Parathyroid adenoma (tissue), 2 donors: ENCODE results near the gene PLD4.

Experiments used
- H2AFZ ChIP-seq: fragments of 300-600 bp; sonication (generic); one replicate; pipeline ENCODE4 v1.7.0; 2017; ENCODE audit warnings: antibody characterized with exemption, mild to moderate bottlenecking
- H3K27ac ChIP-seq: fragments of 300-600 bp; sonication (generic); one replicate; pipeline ENCODE4 v1.7.0; 2017
- H3K27me3 ChIP-seq: fragments of 300-600 bp; sonication (generic); one replicate; pipeline ENCODE4 v1.7.0; 2017; ENCODE audit warnings: low read length; ENCODE audit not compliant: control insufficient read depth, insufficient read depth
- H3K36me3 ChIP-seq: fragments of 300-600 bp; sonication (generic); one replicate; pipeline ENCODE4 v1.7.0; 2017; ENCODE audit warnings: low read length; ENCODE audit not compliant: control insufficient read depth, insufficient read depth
- H3K4me1 ChIP-seq: fragments of 300-600 bp; sonication (generic); one replicate; pipeline ENCODE4 v1.7.0; 2017; ENCODE audit warnings: control low read depth
- H3K4me2 ChIP-seq: fragments of 300-600 bp; sonication (generic); one replicate; pipeline ENCODE4 v1.7.0; 2017; ENCODE audit warnings: low read length
- H3K4me3 ChIP-seq: fragments of 300-600 bp; sonication (generic); one replicate; pipeline ENCODE4 v1.7.0; 2017; ENCODE audit warnings: low read depth, low read length
- H3K79me2 ChIP-seq: fragments of 300-600 bp; sonication (generic); one replicate; pipeline ENCODE4 v1.7.0; 2017; ENCODE audit warnings: control low read depth
- H3K9ac ChIP-seq: fragments of 300-600 bp; sonication (generic); one replicate; pipeline ENCODE4 v1.7.0; 2017; ENCODE audit warnings: mild to moderate bottlenecking
- H3K9me3 ChIP-seq: fragments of 300-600 bp; sonication (generic); one replicate; pipeline ENCODE4 v1.7.0; 2017; ENCODE audit warnings: low read length; ENCODE audit not compliant: control insufficient read depth
- CTCF ChIP-seq: fragments of 300-600 bp; sonication (generic); IDR thresholded peaks from one replicate; pipeline ENCODE4 v1.7.0; 2017; ENCODE audit warnings: antibody characterized with exemption, mild to moderate bottlenecking
- donor health status: primary hyperparathyroidism.

PLD4 gene

GRCh38 chr14:104936361-104937155 is 11.9 kb downstream of the PLD4 start:
- peaks cover 19% of the 10 kb centered on the region for H3K4me1 ChIP-seq
- no peaks in the 10 kb centered on the region for H3K27me3 ChIP-seq
- no peak overlapping the region for H3K27ac ChIP-seq
- no peaks in the 10 kb centered on the region for H3K9me3 ChIP-seq
- H3K9ac ChIP-seq = no peak overlapping the region
- H3K4me3 ChIP-seq = no peak overlapping the region
- H2AFZ ChIP-seq = no peak overlapping the region
- TF ChIP-seq CTCF = no peak
- no peaks in the 10 kb centered on the region for H3K79me2 ChIP-seq
- no peak overlapping the region for H3K4me2 ChIP-seq
- no peaks in the 10 kb centered on the region for H3K36me3 ChIP-seq

- no peak for TF ChIP-seq CTCF
- Histone ChIP-seq H3K27ac (no peak overlapping the region), H2AFZ (no peak overlapping the region), H3K9me3 (no peaks in the 10 kb centered on the region), H3K4me3 (no peak overlapping the region), H3K36me3 (no peaks in the 10 kb centered on the region), H3K4me1 (peaks cover 17% of the 10 kb centered on the region), H3K27me3 (no peaks in the 10 kb centered on the region), H3K9ac (no peak overlapping the region), H3K4me2 (no peak overlapping the region), H3K79me2 (no peaks in the 10 kb centered on the region)
Measured at GRCh38 chr14:104937161-104937560, 12.5 kb downstream of the PLD4 start.

GRCh38 chr14:104937694-104938365 is 13.2 kb downstream of the PLD4 start:
- no peak overlapping the region for H3K27ac ChIP-seq
- H3K27me3 ChIP-seq = no peaks in the 10 kb centered on the region
- no peaks in the 10 kb centered on the region for H3K9me3 ChIP-seq
- H3K4me1 ChIP-seq = peaks cover 17% of the 10 kb centered on the region
- H3K79me2 ChIP-seq = no peaks in the 10 kb centered on the region
- H3K4me2 ChIP-seq = no peak overlapping the region
- no peak overlapping the region for H2AFZ ChIP-seq
- no peaks in the 10 kb centered on the region for H3K36me3 ChIP-seq
- H3K4me3 ChIP-seq = no peak overlapping the region
- TF ChIP-seq CTCF = no peak
- H3K9ac ChIP-seq = no peak overlapping the region

- H3K27ac ChIP-seq = no peak overlapping the region
- no peaks in the 10 kb centered on the region for H3K79me2 ChIP-seq
- peaks cover 17% of the 10 kb centered on the region for H3K4me1 ChIP-seq
- no peaks in the 10 kb centered on the region for H3K36me3 ChIP-seq
- H3K9me3 ChIP-seq = no peaks in the 10 kb centered on the region
- H3K27me3 ChIP-seq = no peaks in the 10 kb centered on the region
- H3K9ac ChIP-seq = no peak overlapping the region
- no peak overlapping the region for H3K4me3 ChIP-seq
- TF ChIP-seq CTCF = no peak
- no peak overlapping the region for H2AFZ ChIP-seq
- no peak overlapping the region for H3K4me2 ChIP-seq
Measured at GRCh38 chr14:104938436-104938835, 13.8 kb downstream of the PLD4 start.
